PFSK-1 (cell line): ENCODE data around the gene ZFP57.

Source experiments
- FOXP2 ChIP-seq: optimal IDR thresholded peaks from 2 replicates; pipeline ENCODE3; 2011; ENCODE audit warnings: borderline replicate concordance, control low read depth, inconsistent platforms; ENCODE audit not compliant: insufficient read depth; ENCODE audit errors: extremely low read length, extremely low read depth
- POLR2AphosphoS5 ChIP-seq: IDR thresholded peaks from 2 replicates; pipeline ENCODE4 v1.6.1; 2012; ENCODE audit warnings: low read depth, mild to moderate bottlenecking, control low read depth, low read length, moderate library complexity
- SIN3A ChIP-seq: IDR thresholded peaks from 2 replicates; pipeline ENCODE4 v1.6.1; 2012; ENCODE audit warnings: mild to moderate bottlenecking, low read length, moderate library complexity, borderline replicate concordance; ENCODE audit not compliant: insufficient read depth
- TAF1 ChIP-seq: IDR thresholded peaks from 2 replicates; pipeline ENCODE4 v1.6.1; 2012; ENCODE audit warnings: low read length, control low read depth, borderline replicate concordance; ENCODE audit not compliant: insufficient read depth
- TF ChIP-seq, protein P1 (sequence below), 2 experiments: IDR thresholded peaks; 2 replicates each; pipeline versions ENCODE4 v1.6.1 to v1.8.0; 2011 to 2012; ENCODE audit warnings: low read depth in 2 of 2, low read length in 2 of 2, control low read depth in 1 of 2, inconsistent platforms in 1 of 2, mild to moderate bottlenecking in 1 of 2, moderate library complexity in 1 of 2; ENCODE audit not compliant: insufficient read depth in 1 of 2

DNA sequence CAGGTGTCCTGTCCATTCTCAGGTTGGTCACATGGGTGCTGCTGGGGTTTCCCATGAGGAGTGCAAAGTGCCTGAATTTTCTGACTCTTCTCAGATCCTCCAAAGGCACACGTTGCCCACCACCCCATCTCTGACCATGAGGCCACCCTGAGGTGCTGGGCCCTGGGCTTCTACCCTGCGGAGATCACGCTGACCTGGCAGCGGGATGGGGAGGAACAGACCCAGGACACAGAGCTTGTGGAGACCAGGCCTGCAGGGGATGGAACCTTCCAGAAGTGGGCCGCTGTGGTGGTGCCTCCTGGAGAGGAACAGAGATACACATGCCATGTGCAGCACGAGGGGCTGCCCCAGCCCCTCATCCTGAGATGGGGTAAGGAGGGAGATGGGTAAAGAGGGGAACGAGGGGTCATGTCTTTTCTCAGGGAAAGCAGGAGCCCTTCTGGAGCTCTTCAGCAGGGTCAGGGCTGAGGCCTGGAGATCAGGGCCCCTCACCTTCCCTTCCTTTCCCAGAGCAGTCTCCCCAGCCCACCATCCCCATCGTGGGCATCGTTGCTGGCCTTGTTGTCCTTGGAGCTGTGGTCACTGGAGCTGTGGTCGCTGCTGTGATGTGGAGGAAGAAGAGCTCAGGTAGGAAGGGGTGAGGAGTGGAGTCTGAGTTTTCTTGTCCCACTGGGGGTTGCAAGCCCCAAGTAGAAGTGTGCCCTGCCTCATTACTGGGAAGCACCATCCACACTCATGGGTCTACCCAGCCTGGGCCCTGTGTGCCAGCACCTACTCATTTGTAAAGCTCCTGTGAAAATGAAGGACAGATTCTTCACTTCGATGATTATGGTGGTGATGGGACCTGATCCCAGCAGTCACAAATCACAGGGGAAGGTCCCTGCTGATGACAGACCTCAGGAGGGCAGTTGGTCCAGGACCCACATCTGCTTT is 44.3 kb upstream of the ZFP57 start:
- TF ChIP-seq FOXP2 (no peak), POLR2AphosphoS5 (no peak), TAF1 (no peak), SIN3A (no peak)
- TF ChIP-seq, protein P1, sequence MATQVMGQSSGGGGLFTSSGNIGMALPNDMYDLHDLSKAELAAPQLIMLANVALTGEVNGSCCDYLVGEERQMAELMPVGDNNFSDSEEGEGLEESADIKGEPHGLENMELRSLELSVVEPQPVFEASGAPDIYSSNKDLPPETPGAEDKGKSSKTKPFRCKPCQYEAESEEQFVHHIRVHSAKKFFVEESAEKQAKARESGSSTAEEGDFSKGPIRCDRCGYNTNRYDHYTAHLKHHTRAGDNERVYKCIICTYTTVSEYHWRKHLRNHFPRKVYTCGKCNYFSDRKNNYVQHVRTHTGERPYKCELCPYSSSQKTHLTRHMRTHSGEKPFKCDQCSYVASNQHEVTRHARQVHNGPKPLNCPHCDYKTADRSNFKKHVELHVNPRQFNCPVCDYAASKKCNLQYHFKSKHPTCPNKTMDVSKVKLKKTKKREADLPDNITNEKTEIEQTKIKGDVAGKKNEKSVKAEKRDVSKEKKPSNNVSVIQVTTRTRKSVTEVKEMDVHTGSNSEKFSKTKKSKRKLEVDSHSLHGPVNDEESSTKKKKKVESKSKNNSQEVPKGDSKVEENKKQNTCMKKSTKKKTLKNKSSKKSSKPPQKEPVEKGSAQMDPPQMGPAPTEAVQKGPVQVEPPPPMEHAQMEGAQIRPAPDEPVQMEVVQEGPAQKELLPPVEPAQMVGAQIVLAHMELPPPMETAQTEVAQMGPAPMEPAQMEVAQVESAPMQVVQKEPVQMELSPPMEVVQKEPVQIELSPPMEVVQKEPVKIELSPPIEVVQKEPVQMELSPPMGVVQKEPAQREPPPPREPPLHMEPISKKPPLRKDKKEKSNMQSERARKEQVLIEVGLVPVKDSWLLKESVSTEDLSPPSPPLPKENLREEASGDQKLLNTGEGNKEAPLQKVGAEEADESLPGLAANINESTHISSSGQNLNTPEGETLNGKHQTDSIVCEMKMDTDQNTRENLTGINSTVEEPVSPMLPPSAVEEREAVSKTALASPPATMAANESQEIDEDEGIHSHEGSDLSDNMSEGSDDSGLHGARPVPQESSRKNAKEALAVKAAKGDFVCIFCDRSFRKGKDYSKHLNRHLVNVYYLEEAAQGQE (IDR thresholded peaks at IDR 0.05; ENCODE audit: insufficient read depth in 1 of 2, low read depth in 2 of 2, low read length in 2 of 2): no peak
